OCI-LY3 (cell line): ENCODE measurements around the gene PTPRN2.

Experiments used
- EZH2phosphoT487 ChIP-seq: fragments of 200-600 bp; shearing (Covaris generic); IDR thresholded peaks from 2 replicates; pipeline ENCODE4 v1.6.1; 2018; ENCODE audit warnings: antibody characterized with exemption, mixed run types, low read depth
- TF ChIP-seq, protein P1 (sequence below): fragments of 200-600, 300-600 bp; sonication (generic); IDR thresholded peaks from 2 replicates; pipeline ENCODE4 v1.5.1; 2014; ENCODE audit warnings: antibody characterized with exemption, low read length, low read depth

DNA sequence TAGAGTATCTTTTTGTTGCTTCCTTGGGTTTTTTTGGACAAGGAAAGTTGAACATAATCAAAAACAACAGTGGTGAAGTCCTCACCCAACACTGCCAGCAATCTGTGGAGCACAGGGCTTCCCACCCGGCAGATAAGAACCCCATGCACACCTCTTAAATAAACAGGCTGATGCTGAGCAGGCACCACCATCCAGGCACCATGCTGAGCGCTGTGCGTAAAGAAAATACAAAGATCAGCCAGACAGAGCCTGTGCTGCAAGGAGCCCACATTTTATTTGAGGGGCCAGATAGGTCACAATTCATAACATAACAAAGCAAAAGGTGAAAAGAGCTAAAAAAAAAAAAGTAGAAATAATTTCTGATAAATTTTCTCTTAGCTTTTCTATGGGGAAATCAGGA is 231.2 kb downstream of the PTPRN2 start:
- TF ChIP-seq, protein P1, sequence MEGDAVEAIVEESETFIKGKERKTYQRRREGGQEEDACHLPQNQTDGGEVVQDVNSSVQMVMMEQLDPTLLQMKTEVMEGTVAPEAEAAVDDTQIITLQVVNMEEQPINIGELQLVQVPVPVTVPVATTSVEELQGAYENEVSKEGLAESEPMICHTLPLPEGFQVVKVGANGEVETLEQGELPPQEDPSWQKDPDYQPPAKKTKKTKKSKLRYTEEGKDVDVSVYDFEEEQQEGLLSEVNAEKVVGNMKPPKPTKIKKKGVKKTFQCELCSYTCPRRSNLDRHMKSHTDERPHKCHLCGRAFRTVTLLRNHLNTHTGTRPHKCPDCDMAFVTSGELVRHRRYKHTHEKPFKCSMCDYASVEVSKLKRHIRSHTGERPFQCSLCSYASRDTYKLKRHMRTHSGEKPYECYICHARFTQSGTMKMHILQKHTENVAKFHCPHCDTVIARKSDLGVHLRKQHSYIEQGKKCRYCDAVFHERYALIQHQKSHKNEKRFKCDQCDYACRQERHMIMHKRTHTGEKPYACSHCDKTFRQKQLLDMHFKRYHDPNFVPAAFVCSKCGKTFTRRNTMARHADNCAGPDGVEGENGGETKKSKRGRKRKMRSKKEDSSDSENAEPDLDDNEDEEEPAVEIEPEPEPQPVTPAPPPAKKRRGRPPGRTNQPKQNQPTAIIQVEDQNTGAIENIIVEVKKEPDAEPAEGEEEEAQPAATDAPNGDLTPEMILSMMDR: no peak
- no peak for TF ChIP-seq EZH2phosphoT487
